Measurements from ENCODE around the gene PLCH2. TPM values are rescaled to one million over a fixed set of nuclear protein-coding genes. Genes with fewer than 3 reads are reported as not detected.

PLCH2 gene
- total and polyA plus RNA-seq, 2 donors (not counting 3 experiments of a cell fraction or from before 2014, with no cell fraction given), result 0.19 to 0.31 TPM

DNA sequence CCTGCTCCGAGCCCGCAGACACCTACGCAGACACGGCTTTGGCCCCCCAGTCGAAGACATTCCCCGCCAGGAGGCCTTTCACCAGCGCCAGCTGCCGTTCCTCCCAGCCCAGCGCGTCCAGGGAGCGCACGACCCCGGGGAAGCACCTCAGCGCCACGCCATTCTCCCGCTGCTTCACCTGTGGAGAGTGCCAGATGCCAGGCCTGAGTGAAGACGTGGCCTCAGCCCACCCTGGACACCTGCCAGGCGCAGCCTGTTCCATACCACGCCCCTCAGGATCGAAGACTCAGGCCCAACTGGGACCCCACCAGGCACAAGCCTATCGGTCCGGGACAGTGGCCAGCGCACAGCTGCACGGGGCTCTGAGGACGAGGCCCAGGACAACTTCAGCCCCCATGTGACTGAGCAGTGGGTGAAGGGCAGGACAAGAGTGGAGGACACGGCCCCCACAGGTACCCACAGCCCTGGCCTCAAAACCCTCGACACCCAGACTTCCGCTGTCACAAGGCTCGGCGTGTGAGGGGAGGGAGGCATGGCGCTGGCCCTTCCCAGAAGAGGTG, 36.9 kb downstream of the PLCH2 start:
- no peak overlapping the region for H3K9ac ChIP-seq (replicated peaks; ENCODE audit: extremely low read depth, insufficient read depth, low read length)
- no peaks in the 10 kb centered on the region for H3K79me2 ChIP-seq (ENCODE audit: control insufficient read depth, insufficient read depth, low read length)
- peaks cover 3 to 62% of the 10 kb centered on the region in 2 experiments for H3K36me3 ChIP-seq (ENCODE audit: control insufficient read depth in 2 of 2, extremely low read depth in 1 of 2, insufficient read depth in 2 of 2, low read length in 2 of 2)
- H2AFZ ChIP-seq (ENCODE audit: low read depth, low read length), result no peak overlapping the region
- no peaks in the 10 kb centered on the region for H4K20me1 ChIP-seq (replicated peaks; ENCODE audit: control insufficient read depth, extremely low read depth, insufficient read depth, low read length)
- no peaks in the 10 kb centered on the region for H3K9me1 ChIP-seq (replicated peaks; ENCODE audit: control insufficient read depth, extremely low read depth, insufficient read depth, low read length)
- H3K27ac ChIP-seq (ENCODE audit: insufficient read depth, low read depth, low read length), result no peak overlapping the region
- no peaks in the 10 kb centered on the region for H3K27me3 ChIP-seq (ENCODE audit: control insufficient read depth in 2 of 2, insufficient read depth in 2 of 2, low read length in 2 of 2)
- no peak overlapping the region for H3K4me3 ChIP-seq (replicated peaks in 1 of 3; ENCODE audit: insufficient read depth in 1 of 3, low read depth in 1 of 3, low read length in 3 of 3)
- no peaks in the 10 kb centered on the region for H3K9me3 ChIP-seq (replicated peaks; ENCODE audit: control insufficient read depth, insufficient read depth, low read length)
- no peak overlapping the region for H3K4me2 ChIP-seq (ENCODE audit: insufficient read depth, low read length)
- dilution Hi-C loops (cut with MboI; ENCODE audit: extremely low pct_ligation_motif_present, low sequenced_read_pairs) (no loop called here), intact Hi-C loops (cut with micrococcal nuclease) (no loop called here)
- no peak for FAIRE-seq
- POLR2A ChIA-PET, result no interaction called here
- TF ChIP-seq FOS (IDR thresholded peaks at IDR 0.05; ENCODE audit: borderline replicate concordance, insufficient read depth, low read length), result no peak
- CTCF ChIA-PET, result no interaction called here
- no peak for DNase-seq (ENCODE audit: low read depth, low spot score)
- BruUV-seq (replicated peaks), result no TSS peak
- no peaks in the 10 kb centered on the region for H3K4me1 ChIP-seq (ENCODE audit: control insufficient read depth, extremely low read depth, insufficient read depth, low read length)

DNA sequence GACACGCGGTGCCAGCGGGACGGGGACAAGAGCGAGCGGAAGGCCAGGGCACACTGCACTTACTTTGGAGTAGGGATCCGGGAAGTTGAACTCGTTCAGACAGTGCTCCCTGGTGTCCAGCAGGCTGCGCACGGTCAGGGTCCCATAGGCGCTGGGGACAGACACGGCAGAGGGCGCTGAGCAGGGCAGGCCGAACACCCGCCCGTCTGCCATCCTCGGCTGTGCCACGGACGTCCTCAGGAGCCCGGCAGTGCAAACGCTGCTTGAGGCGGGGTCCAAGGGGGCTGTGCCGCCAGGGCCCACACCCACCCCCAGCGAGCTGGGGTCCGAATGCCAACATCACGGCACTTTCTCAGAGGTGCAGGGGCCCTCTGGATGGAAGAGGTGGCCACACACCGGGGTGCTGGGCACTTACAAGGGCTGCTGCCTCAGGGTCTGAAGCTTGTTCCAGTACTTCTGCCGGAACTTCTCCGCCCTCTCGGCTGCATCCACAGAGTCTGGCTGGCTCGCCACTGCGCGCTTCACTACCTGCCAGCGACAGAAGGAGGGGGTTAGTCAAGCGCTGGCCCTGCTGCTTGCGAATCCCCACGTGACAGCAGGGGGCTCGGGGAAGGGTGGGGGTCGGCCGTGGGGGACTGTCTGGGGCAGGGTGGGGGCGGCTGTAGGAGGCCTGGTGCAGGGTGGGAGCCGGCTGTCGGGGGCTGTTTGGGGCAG, 38.0 kb downstream of the PLCH2 start:
- H2AFZ ChIP-seq (ENCODE audit: low read depth, low read length), result no peak overlapping the region
- no peaks in the 10 kb centered on the region for H3K9me1 ChIP-seq (replicated peaks; ENCODE audit: control insufficient read depth, extremely low read depth, insufficient read depth, low read length)
- H3K27ac ChIP-seq (ENCODE audit: insufficient read depth, low read depth, low read length), result no peak overlapping the region
- intact Hi-C loops (cut with micrococcal nuclease) (no loop called here), dilution Hi-C loops (cut with MboI; ENCODE audit: extremely low pct_ligation_motif_present, low sequenced_read_pairs) (no loop called here)
- DNase-seq (ENCODE audit: low read depth, low spot score) (no peak), FAIRE-seq (no peak)
- ChIA-PET POLR2A (no interaction called here), CTCF (interaction anchor here (1.2 to 1.6 kb wide), 2 partner anchors 12 to 33 kb away, joined by 3 read pairs; partner anchors contain the start of gene PANK4)
- no peaks in the 10 kb centered on the region for H4K20me1 ChIP-seq (replicated peaks; ENCODE audit: control insufficient read depth, extremely low read depth, insufficient read depth, low read length)
- H3K4me3 ChIP-seq (replicated peaks in 1 of 3; ENCODE audit: insufficient read depth in 1 of 3, low read depth in 1 of 3, low read length in 3 of 3), result no peak overlapping the region
- no peak overlapping the region for H3K4me2 ChIP-seq (ENCODE audit: insufficient read depth, low read length)
- H3K9me3 ChIP-seq (replicated peaks; ENCODE audit: control insufficient read depth, insufficient read depth, low read length), result no peaks in the 10 kb centered on the region
- TF ChIP-seq EZH2 (IDR thresholded peaks at IDR 0.05; ENCODE audit: borderline replicate concordance, low read depth, low read length, severe bottlenecking) (no peak), POLR2A (IDR thresholded peaks at IDR 0.05; ENCODE audit: low read depth, low read length) (no peak), GATA2 (IDR thresholded peaks at IDR 0.05; ENCODE audit: insufficient read depth, insufficient read length, low read depth, low read length) (no peak), JUN (IDR thresholded peaks at IDR 0.05; ENCODE audit: borderline replicate concordance, insufficient read depth, insufficient read length, low read depth) (no peak), MYC (IDR thresholded peaks at IDR 0.05; ENCODE audit: low read depth, low read length) (no peak), POLR2AphosphoS5 (IDR thresholded peaks at IDR 0.05; ENCODE audit: insufficient read depth, low read depth, low read length) (no peak), FOS (IDR thresholded peaks at IDR 0.05; ENCODE audit: borderline replicate concordance, insufficient read depth, low read length) (no peak)
- TF ChIP-seq, protein P1, sequence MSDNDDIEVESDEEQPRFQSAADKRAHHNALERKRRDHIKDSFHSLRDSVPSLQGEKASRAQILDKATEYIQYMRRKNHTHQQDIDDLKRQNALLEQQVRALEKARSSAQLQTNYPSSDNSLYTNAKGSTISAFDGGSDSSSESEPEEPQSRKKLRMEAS (IDR thresholded peaks at IDR 0.05; ENCODE audit: insufficient read depth, insufficient read length), result no peak
- TF ChIP-seq, protein P2, sequence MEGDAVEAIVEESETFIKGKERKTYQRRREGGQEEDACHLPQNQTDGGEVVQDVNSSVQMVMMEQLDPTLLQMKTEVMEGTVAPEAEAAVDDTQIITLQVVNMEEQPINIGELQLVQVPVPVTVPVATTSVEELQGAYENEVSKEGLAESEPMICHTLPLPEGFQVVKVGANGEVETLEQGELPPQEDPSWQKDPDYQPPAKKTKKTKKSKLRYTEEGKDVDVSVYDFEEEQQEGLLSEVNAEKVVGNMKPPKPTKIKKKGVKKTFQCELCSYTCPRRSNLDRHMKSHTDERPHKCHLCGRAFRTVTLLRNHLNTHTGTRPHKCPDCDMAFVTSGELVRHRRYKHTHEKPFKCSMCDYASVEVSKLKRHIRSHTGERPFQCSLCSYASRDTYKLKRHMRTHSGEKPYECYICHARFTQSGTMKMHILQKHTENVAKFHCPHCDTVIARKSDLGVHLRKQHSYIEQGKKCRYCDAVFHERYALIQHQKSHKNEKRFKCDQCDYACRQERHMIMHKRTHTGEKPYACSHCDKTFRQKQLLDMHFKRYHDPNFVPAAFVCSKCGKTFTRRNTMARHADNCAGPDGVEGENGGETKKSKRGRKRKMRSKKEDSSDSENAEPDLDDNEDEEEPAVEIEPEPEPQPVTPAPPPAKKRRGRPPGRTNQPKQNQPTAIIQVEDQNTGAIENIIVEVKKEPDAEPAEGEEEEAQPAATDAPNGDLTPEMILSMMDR (IDR thresholded peaks at IDR 0.05; ENCODE audit: extremely low read depth in 1 of 2, insufficient read depth in 1 of 2, low read depth in 1 of 2, low read length in 2 of 2), result no peak
- no TSS peak for BruUV-seq (replicated peaks)
- H3K4me1 ChIP-seq (ENCODE audit: control insufficient read depth, extremely low read depth, insufficient read depth, low read length), result no peaks in the 10 kb centered on the region
- H3K79me2 ChIP-seq (ENCODE audit: control insufficient read depth, insufficient read depth, low read length), result no peaks in the 10 kb centered on the region
- H3K36me3 ChIP-seq (ENCODE audit: control insufficient read depth in 2 of 2, extremely low read depth in 1 of 2, insufficient read depth in 2 of 2, low read length in 2 of 2), result peaks cover 3 to 68% of the 10 kb centered on the region in 2 experiments
- no peak overlapping the region for H3K9ac ChIP-seq (replicated peaks; ENCODE audit: extremely low read depth, insufficient read depth, low read length)
- H3K27me3 ChIP-seq (ENCODE audit: control insufficient read depth in 2 of 2, insufficient read depth in 2 of 2, low read length in 2 of 2), result no peaks in the 10 kb centered on the region

Data from endothelial cell of umbilical vein (primary cell).